H9 (cell line): Measurements from ENCODE around the gene KCND2. TPM values are rescaled to one million over a fixed set of nuclear protein-coding genes. Genes with fewer than 3 reads are reported as not detected.

ENCODE experiments used
- DNase-seq: peaks from one replicate; pipeline ENCODE4 v3.0.0-alpha.2; 2017
- H2AFZ ChIP-seq: one replicate; pipeline ENCODE4 v1.6.1; 2013; ENCODE audit warnings: mild to moderate bottlenecking, low read length, control low read depth, moderate library complexity
- H2AK5ac ChIP-seq: 2 replicates; pipeline ENCODE4 v1.6.1; 2013; ENCODE audit warnings: low read length, control low read depth, mixed read lengths; ENCODE audit not compliant: insufficient read length
- H2BK120ac ChIP-seq: one replicate; pipeline ENCODE4 v1.6.1; 2013; ENCODE audit warnings: low read depth, mild to moderate bottlenecking, low read length, control low read depth, inconsistent platforms; ENCODE audit not compliant: poor library complexity, severe bottlenecking
- H2BK12ac ChIP-seq: 2 replicates; pipeline ENCODE4 v1.6.1; 2013; ENCODE audit warnings: low read length, control low read depth, mixed read lengths, low read depth; ENCODE audit not compliant: insufficient read length
- H2BK15ac ChIP-seq: 2 replicates; pipeline ENCODE4 v1.6.1; 2013; ENCODE audit warnings: low read depth, low read length, control low read depth
- H2BK20ac ChIP-seq: one replicate; pipeline ENCODE4 v1.6.1; 2013; ENCODE audit warnings: low read depth, mild to moderate bottlenecking, low read length, control low read depth, inconsistent platforms; ENCODE audit not compliant: poor library complexity, severe bottlenecking
- H2BK5ac ChIP-seq: 2 replicates; pipeline ENCODE4 v1.6.1; 2013; ENCODE audit warnings: low read length, control low read depth, mixed read lengths; ENCODE audit not compliant: insufficient read length
- H3K14ac ChIP-seq: 2 replicates; pipeline ENCODE4 v1.6.1; 2013; ENCODE audit warnings: low read length, control low read depth; ENCODE audit not compliant: insufficient read depth
- H3K18ac ChIP-seq: 2 replicates; pipeline ENCODE4 v1.6.1; 2013; ENCODE audit warnings: low read depth, mild to moderate bottlenecking, mixed read lengths, low read length, control low read depth; ENCODE audit not compliant: insufficient read length
- H3K23ac ChIP-seq: 2 replicates; pipeline ENCODE4 v1.6.1; 2013; ENCODE audit warnings: low read length, control low read depth, mixed read lengths, low read depth; ENCODE audit not compliant: insufficient read length
- H3K23me2 ChIP-seq: 2 replicates; pipeline ENCODE4 v1.6.1; 2013; ENCODE audit warnings: low read depth, mild to moderate bottlenecking, mixed read lengths, low read length, control low read depth; ENCODE audit not compliant: insufficient read length, poor library complexity, severe bottlenecking
- H3K27ac ChIP-seq: 2 replicates; pipeline ENCODE4 v1.5.1; 2013; ENCODE audit warnings: low read length, control low read depth, mixed read lengths, low read depth; ENCODE audit not compliant: insufficient read length
- H3K27me3 ChIP-seq: 2 replicates; pipeline ENCODE4 v1.6.1; 2013; ENCODE audit warnings: low read length, control low read depth, inconsistent platforms; ENCODE audit not compliant: insufficient read depth
- H3K4ac ChIP-seq: 2 replicates; pipeline ENCODE4 v1.6.1; 2013; ENCODE audit warnings: low read depth, mild to moderate bottlenecking, control low read depth, inconsistent platforms, low read length, moderate library complexity
- H3K4me1 ChIP-seq: 2 replicates; pipeline ENCODE4 v1.6.1; 2013; ENCODE audit warnings: low read length, control low read depth, inconsistent platforms; ENCODE audit not compliant: insufficient read depth
- H3K4me2 ChIP-seq: 2 replicates; pipeline ENCODE4 v1.6.1; 2013; ENCODE audit warnings: low read length, control low read depth, mixed read lengths; ENCODE audit not compliant: insufficient read length, insufficient read depth
- H3K56ac ChIP-seq: 2 replicates; pipeline ENCODE4 v1.6.1; 2013; ENCODE audit warnings: low read depth, mild to moderate bottlenecking, mixed read lengths, low read length, control low read depth; ENCODE audit not compliant: insufficient read length
- H3K79me1 ChIP-seq: 2 replicates; pipeline ENCODE4 v1.6.1; 2013; ENCODE audit warnings: low read depth, mild to moderate bottlenecking, moderate library complexity, low read length, control low read depth, inconsistent platforms; ENCODE audit not compliant: insufficient read depth, poor library complexity, severe bottlenecking
- H3K79me2 ChIP-seq: 2 replicates; pipeline ENCODE4 v1.6.1; 2013; ENCODE audit warnings: low read length, control low read depth, inconsistent platforms; ENCODE audit not compliant: insufficient read depth
- H3K9ac ChIP-seq: 2 replicates; pipeline ENCODE4 v1.6.1; 2013; ENCODE audit warnings: low read length, control low read depth, mixed read lengths; ENCODE audit not compliant: insufficient read length; ENCODE audit errors: extremely low read depth
- H3K9me3 ChIP-seq: one replicate; pipeline ENCODE4 v1.6.1; 2013; ENCODE audit warnings: low read depth, low read length, inconsistent platforms; ENCODE audit not compliant: control insufficient read depth
- H3T11ph ChIP-seq: one replicate; pipeline ENCODE4 v1.6.1; 2013; ENCODE audit warnings: mild to moderate bottlenecking, low read length, control low read depth, inconsistent platforms
- H4K20me1 ChIP-seq: one replicate; pipeline ENCODE4 v1.6.1; 2013; ENCODE audit not compliant: control insufficient read depth, insufficient read length, insufficient read depth
- H4K5ac ChIP-seq: 2 replicates; pipeline ENCODE4 v1.6.1; 2013; ENCODE audit warnings: low read depth, mild to moderate bottlenecking, mixed read lengths, low read length, control low read depth; ENCODE audit not compliant: insufficient read length
- H4K8ac ChIP-seq: replicated peaks from 2 replicates; pipeline ENCODE4 v1.6.1; 2013; ENCODE audit warnings: low read length, control low read depth, mixed read lengths, low read depth; ENCODE audit not compliant: insufficient read length
- H4K91ac ChIP-seq: 2 replicates; pipeline ENCODE4 v1.6.1; 2013; ENCODE audit warnings: low read depth, mild to moderate bottlenecking, moderate library complexity, mixed read lengths, low read length, control low read depth; ENCODE audit not compliant: insufficient read length
- H3K27ac Mint-ChIP-seq, 3 experiments: 2 replicates in 2 of 3; 3 replicates in 1 of 3; pipeline ENCODE4 v1.8.0; 2020 to 2021; ENCODE audit warnings: mixed read lengths in 3 of 3, mild to moderate bottlenecking in 1 of 3, moderate library complexity in 1 of 3
- H3K27me3 Mint-ChIP-seq: 2 replicates; pipeline ENCODE4 v1.8.0; 2021; ENCODE audit warnings: low read depth, mild to moderate bottlenecking, moderate library complexity, mixed read lengths
- H3K36me3 Mint-ChIP-seq, 3 experiments: 2 replicates in 2 of 3; 3 replicates in 1 of 3; pipeline ENCODE4 v1.8.0; 2020 to 2021; ENCODE audit warnings: low read depth in 3 of 3, mixed read lengths in 3 of 3; ENCODE audit not compliant: insufficient read depth in 1 of 3
- H3K4me1 Mint-ChIP-seq, 2 experiments: 2 replicates each; pipeline ENCODE4 v1.8.0; 2020; ENCODE audit warnings: mixed read lengths in 2 of 2
- H3K4me3 Mint-ChIP-seq, 2 experiments: 2 replicates in 1 of 2; 3 replicates in 1 of 2; pipeline ENCODE4 v1.8.0; 2020 to 2021; ENCODE audit warnings: mild to moderate bottlenecking in 2 of 2, mixed read lengths in 2 of 2, moderate library complexity in 1 of 2
- H3K9me3 Mint-ChIP-seq, 2 experiments: 2 replicates in 1 of 2; 3 replicates in 1 of 2; pipeline ENCODE4 v1.8.0; 2020; ENCODE audit warnings: mild to moderate bottlenecking in 2 of 2, mixed read lengths in 2 of 2, moderate library complexity in 1 of 2
- WGBS: extraction: QIAGEN DNeasy Blood & Tissue Kit; methylation state at CpG from one replicate; pipeline ENCODE4 v1.1.7; 2013; ENCODE audit warnings: missing lambda C conversion rate, low lambda C conversion rate, mixed read lengths; ENCODE audit not compliant: insufficient read length; ENCODE audit errors: extremely low coverage; 5-methylcytosine and 5-hydroxymethylcytosine counted together
- total RNA-seq: library from RNA; stranded (reverse); gene quantifications from 2 replicates; pipeline ENCODE4 v1.2.1, GENCODE V29; 2021
- TF ChIP-seq, protein P1 (sequence below): fragments of 200-600 bp; sonication (generic); conservative IDR thresholded peaks from 3 replicates; pipeline ENCODE4 v1.8.0; 2021; ENCODE audit warnings: antibody characterized with exemption, mild to moderate bottlenecking

Gene KCND2
- total RNA-seq, 1 experiment from 2014 or later: 6.4 TPM

- Histone ChIP-seq H3T11ph (no peak overlapping the region), H3K9ac (no peak overlapping the region), H3K4me1 (no peaks in the 10 kb centered on the region), H2BK5ac (no peak overlapping the region), H3K14ac (no peak overlapping the region), H3K23me2 (no peaks in the 10 kb centered on the region), H2AFZ (no peak overlapping the region), H3K56ac (no peak overlapping the region), H4K20me1 (no peaks in the 10 kb centered on the region), H2BK15ac (no peak overlapping the region), H2BK12ac (no peak overlapping the region), H2BK120ac (no peak overlapping the region), H4K8ac (no peak overlapping the region), H3K27ac (no peak overlapping the region), H3K27me3 (no peaks in the 10 kb centered on the region), H3K79me2 (no peaks in the 10 kb centered on the region), H3K79me1 (no peaks in the 10 kb centered on the region), H4K91ac (no peak overlapping the region), H3K4me2 (no peak overlapping the region), H3K4ac (no peak overlapping the region), H4K5ac (no peak overlapping the region), H3K18ac (no peak overlapping the region), H2AK5ac (no peak overlapping the region), H3K23ac (no peak overlapping the region), H2BK20ac (no peak overlapping the region), H3K9me3 (no peaks in the 10 kb centered on the region)
- WGBS: no CpG with 5 or more reads among the region's 2 CpGs
- TF ChIP-seq, protein P1, sequence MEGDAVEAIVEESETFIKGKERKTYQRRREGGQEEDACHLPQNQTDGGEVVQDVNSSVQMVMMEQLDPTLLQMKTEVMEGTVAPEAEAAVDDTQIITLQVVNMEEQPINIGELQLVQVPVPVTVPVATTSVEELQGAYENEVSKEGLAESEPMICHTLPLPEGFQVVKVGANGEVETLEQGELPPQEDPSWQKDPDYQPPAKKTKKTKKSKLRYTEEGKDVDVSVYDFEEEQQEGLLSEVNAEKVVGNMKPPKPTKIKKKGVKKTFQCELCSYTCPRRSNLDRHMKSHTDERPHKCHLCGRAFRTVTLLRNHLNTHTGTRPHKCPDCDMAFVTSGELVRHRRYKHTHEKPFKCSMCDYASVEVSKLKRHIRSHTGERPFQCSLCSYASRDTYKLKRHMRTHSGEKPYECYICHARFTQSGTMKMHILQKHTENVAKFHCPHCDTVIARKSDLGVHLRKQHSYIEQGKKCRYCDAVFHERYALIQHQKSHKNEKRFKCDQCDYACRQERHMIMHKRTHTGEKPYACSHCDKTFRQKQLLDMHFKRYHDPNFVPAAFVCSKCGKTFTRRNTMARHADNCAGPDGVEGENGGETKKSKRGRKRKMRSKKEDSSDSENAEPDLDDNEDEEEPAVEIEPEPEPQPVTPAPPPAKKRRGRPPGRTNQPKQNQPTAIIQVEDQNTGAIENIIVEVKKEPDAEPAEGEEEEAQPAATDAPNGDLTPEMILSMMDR: no peak
- peak overlapping the region in 1 of 3 experiments; percentile 44; a peak in 1 of 7 replicates for H3K27ac Mint-ChIP-seq
- H3K36me3 Mint-ChIP-seq: no peaks in the 10 kb centered on the region
- no peaks in the 10 kb centered on the region for H3K27me3 Mint-ChIP-seq
- DNase-seq: no peak
- no peak overlapping the region for H3K4me3 Mint-ChIP-seq
- peaks cover 7 to 9% of the 10 kb centered on the region in 2 experiments; a peak in 3 of 4 replicates for H3K4me1 Mint-ChIP-seq
- H3K9me3 Mint-ChIP-seq: no peaks in the 10 kb centered on the region
Observed at GRCh38 chr7:120370954-120371353, 98.0 kb downstream of the KCND2 start.
